ENCODE measurements around the gene PROM1. TPM values are rescaled to one million over a fixed set of nuclear protein-coding genes. Genes with fewer than 3 reads are reported as not detected.

Gene PROM1
- total RNA-seq, 2 donors from 2014 or later, result 34.3 to 63.9 TPM

DNA sequence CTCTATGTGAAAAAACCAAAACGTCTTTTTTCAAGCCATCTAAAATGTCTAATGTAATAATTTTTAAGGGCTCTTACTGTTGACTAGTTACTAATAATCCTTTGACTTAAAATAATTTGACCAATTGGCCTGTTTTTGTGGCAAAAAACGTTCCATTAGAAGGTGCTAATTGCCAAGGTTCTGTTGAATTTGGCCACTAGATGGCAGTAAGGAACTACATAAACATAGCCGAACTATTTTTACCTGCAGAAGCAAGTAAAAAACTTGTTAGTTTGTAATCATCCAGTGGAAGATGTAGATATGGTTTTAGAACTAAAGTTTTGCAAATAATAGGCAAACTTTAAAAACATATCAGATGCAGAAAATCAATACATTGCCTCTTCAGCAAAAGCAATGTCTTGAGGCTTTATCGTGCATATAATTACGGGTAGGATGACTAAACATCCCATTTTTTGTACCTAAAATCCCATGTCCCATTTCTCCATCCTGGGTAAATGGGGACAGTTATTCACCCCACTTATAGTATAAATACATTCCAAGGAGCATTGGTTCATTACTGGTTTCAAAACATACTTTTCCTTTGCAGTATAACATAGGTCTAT is 57.6 kb downstream of the PROM1 start:
- intact Hi-C loops (cut with DNase I), result loop anchor here (5.0 kb wide), 2 partner anchors 171 to 241 kb away; no protein-coding TSS in a partner anchor
- no peak overlapping the region for H3K27ac ChIP-seq
- no peaks in the 10 kb centered on the region for H3K4me1 ChIP-seq
- H3K27me3 ChIP-seq, result no peaks in the 10 kb centered on the region
- TF ChIP-seq, protein P1, sequence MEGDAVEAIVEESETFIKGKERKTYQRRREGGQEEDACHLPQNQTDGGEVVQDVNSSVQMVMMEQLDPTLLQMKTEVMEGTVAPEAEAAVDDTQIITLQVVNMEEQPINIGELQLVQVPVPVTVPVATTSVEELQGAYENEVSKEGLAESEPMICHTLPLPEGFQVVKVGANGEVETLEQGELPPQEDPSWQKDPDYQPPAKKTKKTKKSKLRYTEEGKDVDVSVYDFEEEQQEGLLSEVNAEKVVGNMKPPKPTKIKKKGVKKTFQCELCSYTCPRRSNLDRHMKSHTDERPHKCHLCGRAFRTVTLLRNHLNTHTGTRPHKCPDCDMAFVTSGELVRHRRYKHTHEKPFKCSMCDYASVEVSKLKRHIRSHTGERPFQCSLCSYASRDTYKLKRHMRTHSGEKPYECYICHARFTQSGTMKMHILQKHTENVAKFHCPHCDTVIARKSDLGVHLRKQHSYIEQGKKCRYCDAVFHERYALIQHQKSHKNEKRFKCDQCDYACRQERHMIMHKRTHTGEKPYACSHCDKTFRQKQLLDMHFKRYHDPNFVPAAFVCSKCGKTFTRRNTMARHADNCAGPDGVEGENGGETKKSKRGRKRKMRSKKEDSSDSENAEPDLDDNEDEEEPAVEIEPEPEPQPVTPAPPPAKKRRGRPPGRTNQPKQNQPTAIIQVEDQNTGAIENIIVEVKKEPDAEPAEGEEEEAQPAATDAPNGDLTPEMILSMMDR (IDR thresholded peaks at IDR 0.05), result peak; percentile 88
- H3K36me3 ChIP-seq, result no peaks in the 10 kb centered on the region
- no peak overlapping the region for H3K4me3 ChIP-seq
- H3K9me3 ChIP-seq, result no peaks in the 10 kb centered on the region
- H3K9ac ChIP-seq (ENCODE audit: low read depth in 2 of 2, low read length in 2 of 2), result no peak overlapping the region
- peak; percentile 50 for DNase-seq

DNA sequence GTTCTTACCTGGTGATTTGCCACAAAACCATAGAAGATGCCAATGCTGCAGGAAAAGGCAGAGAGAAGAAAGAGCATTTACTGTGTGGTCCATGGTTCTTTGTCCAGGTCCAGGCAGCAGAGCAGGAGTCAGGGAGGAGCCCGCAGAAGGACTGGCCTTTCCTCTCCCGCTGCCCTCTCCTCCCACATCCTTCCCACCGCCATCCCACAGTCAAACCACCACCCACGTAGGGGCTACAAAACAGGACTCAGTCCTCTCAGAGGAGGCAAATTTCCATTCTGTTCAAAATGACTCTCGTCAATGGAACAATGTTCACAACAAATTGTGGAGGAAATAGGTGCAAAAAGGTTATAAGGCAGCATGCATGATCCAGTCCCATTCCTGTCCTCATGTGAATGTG is 58.6 kb downstream of the PROM1 start:
- H3K4me1 ChIP-seq, result no peaks in the 10 kb centered on the region
- intact Hi-C loops (cut with DNase I), result loop anchor here (5.0 kb wide), 2 partner anchors 172 to 242 kb away; no protein-coding TSS in a partner anchor

DNA sequence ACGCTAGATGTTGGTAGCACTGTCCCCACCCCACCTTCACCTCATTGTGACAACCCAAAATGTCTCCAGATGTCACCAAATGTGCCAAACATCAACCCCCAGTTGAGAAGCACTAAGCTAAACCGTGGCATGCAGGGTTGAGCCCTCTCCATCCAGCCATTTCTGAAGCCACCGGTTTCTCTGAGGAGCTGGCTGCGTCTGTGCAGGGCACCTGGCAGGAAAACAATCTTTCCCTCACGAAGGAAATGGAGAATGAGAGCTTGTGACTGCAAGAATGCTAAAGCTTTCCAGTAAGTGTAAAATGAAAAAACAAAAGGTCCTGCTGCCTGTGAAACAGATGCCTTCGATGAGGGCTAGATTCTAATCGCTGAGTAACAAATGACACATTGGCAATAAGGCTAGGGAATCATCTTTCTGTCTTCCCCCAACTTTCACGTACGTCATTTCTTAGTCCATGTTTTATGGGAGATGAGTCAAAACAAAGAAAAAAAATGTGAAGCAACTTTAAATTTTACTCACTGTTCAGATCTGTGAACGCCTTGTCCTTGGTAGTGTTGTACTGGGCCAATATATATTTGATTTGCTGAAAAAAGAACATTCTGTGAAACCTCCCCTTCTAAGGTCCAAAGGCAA is 59.9 kb downstream of the PROM1 start:
- H3K4me1 ChIP-seq, result no peaks in the 10 kb centered on the region
- no peaks in the 10 kb centered on the region for H3K36me3 ChIP-seq
- no peak overlapping the region for H3K9ac ChIP-seq (ENCODE audit: low read depth in 2 of 2, low read length in 2 of 2)
- TF ChIP-seq, protein P1 (IDR thresholded peaks at IDR 0.05), result no peak
- H3K4me3 ChIP-seq, result no peak overlapping the region
- no peaks in the 10 kb centered on the region for H3K9me3 ChIP-seq
- no peaks in the 10 kb centered on the region for H3K27me3 ChIP-seq
- no peak overlapping the region for H3K27ac ChIP-seq
- intact Hi-C loops (cut with DNase I), result no loop called here
- no peak for DNase-seq

More for the DNA sequence above, 58.6 kb downstream of the PROM1 start:
- TF ChIP-seq, protein P1 (IDR thresholded peaks at IDR 0.05), result no peak
- Histone ChIP-seq H3K27me3 (no peaks in the 10 kb centered on the region), H3K27ac (no peak overlapping the region), H3K9me3 (no peaks in the 10 kb centered on the region), H3K9ac (ENCODE audit: low read depth in 2 of 2, low read length in 2 of 2) (no peak overlapping the region), H3K36me3 (no peaks in the 10 kb centered on the region), H3K4me3 (no peak overlapping the region)
- DNase-seq, result no peak

DNA sequence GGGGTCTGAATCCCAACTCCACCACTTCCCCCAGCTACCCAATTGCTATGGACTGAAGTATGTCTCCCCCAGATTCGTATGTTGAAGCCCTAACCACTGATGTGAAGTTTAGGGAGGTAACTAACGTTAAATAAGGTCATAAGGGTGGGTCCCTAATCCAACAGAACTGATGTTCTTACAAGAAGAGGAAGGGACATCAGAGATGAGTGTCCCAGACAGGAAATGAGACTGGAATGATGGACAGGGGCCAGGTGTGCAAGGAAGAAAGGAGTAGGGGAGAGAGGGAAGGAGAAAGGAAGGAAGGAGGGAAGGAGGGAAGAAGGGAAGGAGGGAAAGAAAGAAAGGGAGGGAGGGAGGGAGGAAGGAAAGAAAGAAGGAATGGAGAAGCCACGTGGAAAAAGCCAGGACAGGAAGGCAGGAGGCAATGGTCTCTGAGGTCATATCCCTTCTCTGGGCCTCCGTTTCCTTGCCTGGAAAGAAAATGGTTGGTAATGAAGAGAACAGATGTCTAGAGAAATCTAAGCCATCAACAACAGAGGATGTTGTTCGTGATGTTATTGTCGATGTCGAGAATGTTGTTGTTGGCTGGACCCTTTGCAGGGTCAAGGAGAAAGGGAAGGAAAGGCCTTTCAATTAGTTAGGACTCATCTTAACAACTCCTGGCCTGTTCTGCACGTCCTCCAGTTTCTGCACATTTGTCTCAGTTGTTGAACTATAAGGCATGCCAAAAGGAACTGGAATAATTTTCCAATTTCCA is 61.8 kb downstream of the PROM1 start:
- no peaks in the 10 kb centered on the region for H3K9me3 ChIP-seq
- H3K4me1 ChIP-seq, result no peaks in the 10 kb centered on the region
- no peaks in the 10 kb centered on the region for H3K27me3 ChIP-seq
- intact Hi-C loops (cut with DNase I), result no loop called here
- H3K36me3 ChIP-seq, result no peaks in the 10 kb centered on the region
- TF ChIP-seq, protein P1 (IDR thresholded peaks at IDR 0.05), result no peak
- DNase-seq, result no peak
- no peak overlapping the region for H3K9ac ChIP-seq (ENCODE audit: low read depth in 2 of 2, low read length in 2 of 2)
- H3K27ac ChIP-seq, result no peak overlapping the region
- no peak overlapping the region for H3K4me3 ChIP-seq

DNA sequence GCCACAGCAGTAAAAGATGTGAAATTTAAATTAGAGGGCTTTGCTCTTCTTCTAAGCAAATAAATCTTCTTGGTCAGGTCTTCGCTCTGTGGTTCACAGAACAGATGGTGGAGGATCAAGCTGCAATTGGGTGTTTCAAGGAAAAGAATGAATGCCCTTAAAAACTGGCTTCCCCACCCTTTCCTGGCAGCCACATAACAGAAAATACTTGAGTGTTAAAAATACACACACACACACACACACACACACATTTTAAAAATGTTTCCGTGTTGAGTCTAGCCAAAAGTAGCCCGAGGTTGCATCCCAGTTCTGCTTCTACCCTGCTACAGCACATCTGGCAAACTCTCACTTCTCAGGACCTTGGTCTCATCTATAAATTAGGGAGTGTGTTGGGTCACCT is 64.2 kb downstream of the PROM1 start:
- intact Hi-C loops (cut with DNase I), result no loop called here
- no peaks in the 10 kb centered on the region for H3K9me3 ChIP-seq
- H3K4me3 ChIP-seq, result no peak overlapping the region
- H3K4me1 ChIP-seq, result no peaks in the 10 kb centered on the region
- TF ChIP-seq, protein P1 (IDR thresholded peaks at IDR 0.05), result no peak
- no peaks in the 10 kb centered on the region for H3K27me3 ChIP-seq
- H3K36me3 ChIP-seq, result no peaks in the 10 kb centered on the region
- H3K27ac ChIP-seq, result no peak overlapping the region
- no peak overlapping the region for H3K9ac ChIP-seq (ENCODE audit: low read depth in 2 of 2, low read length in 2 of 2)
- DNase-seq, result no peak

All from colonic mucosa (tissue), 4 donors.